PC-3 (cell line): ENCODE measurements around the gene MARK4.

Source experiments
- EZH2phosphoT487 ChIP-seq: fragments of 300-600 bp; sonication (generic); IDR thresholded peaks from 2 replicates; pipeline ENCODE4 v1.6.1; 2018; ENCODE audit warnings: mild to moderate bottlenecking, antibody characterized with exemption, low read length, borderline replicate concordance
- TF ChIP-seq, protein P1 (sequence below): fragments of 300-600 bp; sonication (generic); conservative IDR thresholded peaks from 2 replicates; pipeline ENCODE4 v1.5.1; 2017; ENCODE audit warnings: antibody characterized with exemption, low read depth, mild to moderate bottlenecking, low read length

DNA sequence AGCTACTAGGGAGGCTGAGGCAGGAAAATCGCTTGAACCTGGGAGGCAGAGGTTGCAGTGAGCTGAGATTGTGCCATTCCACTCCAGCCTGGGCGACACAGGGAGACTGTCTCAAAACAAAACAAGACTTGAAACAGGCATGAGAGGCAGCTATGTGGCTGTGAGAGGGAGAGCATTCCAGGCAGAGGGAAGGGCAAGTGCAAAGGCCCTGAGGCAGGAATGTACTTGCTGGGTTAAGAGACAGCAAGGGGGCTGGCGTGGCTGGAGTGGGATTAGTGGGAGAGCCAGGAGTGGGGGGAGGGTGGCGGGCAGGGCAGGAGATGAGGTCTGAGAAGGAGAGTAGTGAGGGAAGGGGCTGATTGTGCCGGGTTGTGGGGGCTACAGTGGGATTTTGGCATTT lies 27.2 kb upstream of the MARK4 start:
- TF ChIP-seq, protein P1, sequence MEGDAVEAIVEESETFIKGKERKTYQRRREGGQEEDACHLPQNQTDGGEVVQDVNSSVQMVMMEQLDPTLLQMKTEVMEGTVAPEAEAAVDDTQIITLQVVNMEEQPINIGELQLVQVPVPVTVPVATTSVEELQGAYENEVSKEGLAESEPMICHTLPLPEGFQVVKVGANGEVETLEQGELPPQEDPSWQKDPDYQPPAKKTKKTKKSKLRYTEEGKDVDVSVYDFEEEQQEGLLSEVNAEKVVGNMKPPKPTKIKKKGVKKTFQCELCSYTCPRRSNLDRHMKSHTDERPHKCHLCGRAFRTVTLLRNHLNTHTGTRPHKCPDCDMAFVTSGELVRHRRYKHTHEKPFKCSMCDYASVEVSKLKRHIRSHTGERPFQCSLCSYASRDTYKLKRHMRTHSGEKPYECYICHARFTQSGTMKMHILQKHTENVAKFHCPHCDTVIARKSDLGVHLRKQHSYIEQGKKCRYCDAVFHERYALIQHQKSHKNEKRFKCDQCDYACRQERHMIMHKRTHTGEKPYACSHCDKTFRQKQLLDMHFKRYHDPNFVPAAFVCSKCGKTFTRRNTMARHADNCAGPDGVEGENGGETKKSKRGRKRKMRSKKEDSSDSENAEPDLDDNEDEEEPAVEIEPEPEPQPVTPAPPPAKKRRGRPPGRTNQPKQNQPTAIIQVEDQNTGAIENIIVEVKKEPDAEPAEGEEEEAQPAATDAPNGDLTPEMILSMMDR: no peak
- no peak for TF ChIP-seq EZH2phosphoT487
